CD14-positive monocyte (primary cell): ENCODE results near the gene DNAH14. TPM values are rescaled to one million over a fixed set of nuclear protein-coding genes. Genes with fewer than 3 reads are reported as not detected.

Experiments used
- DNase-seq, 3 donors: peaks; one replicate each; pipeline ENCODE4 v3.0.0-alpha.2; 2011 to 2022
- H2AFZ ChIP-seq: 2 replicates; pipeline ENCODE4 v1.6.0; 2012; ENCODE audit warnings: mild to moderate bottlenecking, low read depth, low read length, inconsistent platforms; ENCODE audit not compliant: insufficient read depth, poor library complexity, severe bottlenecking
- H3K27ac ChIP-seq, 2 donors: 1 replicate in 1 of 2; 2 replicates in 1 of 2; pipeline ENCODE4 v1.5.1; 2012 to 2013; ENCODE audit warnings: low read length in 2 of 2, control low read depth in 1 of 2, inconsistent platforms in 1 of 2, low read depth in 1 of 2, mild to moderate bottlenecking in 1 of 2
- H3K27me3 ChIP-seq, 2 donors: one replicate each; pipeline versions ENCODE4 v1.6.0 to v1.6.1; 2011 to 2013; ENCODE audit warnings: low read length in 2 of 2; ENCODE audit not compliant: control insufficient read depth in 2 of 2, insufficient read depth in 2 of 2
- H3K36me3 ChIP-seq, 2 donors: replicated peaks in 1 of 2; 1 replicate in 1 of 2; 2 replicates in 1 of 2; pipeline versions ENCODE4 v1.5.1 to v1.6.1; 2012 to 2013; ENCODE audit warnings: low read length in 2 of 2, control low read depth in 1 of 2, inconsistent platforms in 1 of 2, mild to moderate bottlenecking in 1 of 2; ENCODE audit not compliant: insufficient read depth in 2 of 2, control insufficient read depth in 1 of 2
- H3K4me1 ChIP-seq, 2 donors: 1 replicate in 1 of 2; 2 replicates in 1 of 2; pipeline versions ENCODE4 v1.5.1 to v1.6.1; 2012 to 2013; ENCODE audit warnings: low read length in 2 of 2, control low read depth in 1 of 2, inconsistent platforms in 1 of 2, mild to moderate bottlenecking in 1 of 2, moderate library complexity in 1 of 2; ENCODE audit not compliant: insufficient read depth in 2 of 2, control insufficient read depth in 1 of 2
- H3K4me2 ChIP-seq: replicated peaks from 2 replicates; pipeline ENCODE3; 2012; ENCODE audit warnings: low read length, moderate library complexity, mild to moderate bottlenecking; ENCODE audit not compliant: poor library complexity, severe bottlenecking; ENCODE audit errors: extremely low read depth
- H3K4me3 ChIP-seq, 3 experiments: fragments of 200-600 bp in 1 of 3; sonication (generic) in 1 of 3; replicated peaks in 1 of 3; 1 replicate in 2 of 3; 2 replicates in 1 of 3; pipeline ENCODE4 v1.5.1; 2011 to 2013; ENCODE audit warnings: low read length in 3 of 3, mild to moderate bottlenecking in 3 of 3, control low read depth in 2 of 3, low read depth in 2 of 3, inconsistent platforms in 1 of 3, moderate library complexity in 1 of 3
- H3K79me2 ChIP-seq: 2 replicates; pipeline ENCODE4 v1.6.0; 2012; ENCODE audit warnings: mild to moderate bottlenecking, control low read depth, inconsistent platforms, low read length, moderate library complexity; ENCODE audit not compliant: insufficient read depth
- H3K9ac ChIP-seq: 2 replicates; pipeline ENCODE4 v1.6.0; 2017; ENCODE audit warnings: low read length, mild to moderate bottlenecking; ENCODE audit not compliant: insufficient read depth, poor library complexity, severe bottlenecking
- H3K9me3 ChIP-seq, 2 donors: replicated peaks in 1 of 2; 1 replicate in 1 of 2; 2 replicates in 1 of 2; pipeline versions ENCODE4 v1.5.1 to v1.6.1; 2012 to 2013; ENCODE audit warnings: low read length in 2 of 2, control low read depth in 1 of 2; ENCODE audit not compliant: control insufficient read depth in 1 of 2, insufficient read depth in 1 of 2
- H4K20me1 ChIP-seq: 2 replicates; pipeline ENCODE4 v1.6.0; 2012; ENCODE audit warnings: mild to moderate bottlenecking, low read length, control low read depth, moderate library complexity; ENCODE audit not compliant: insufficient read depth
- H3K27ac Mint-ChIP-seq, 7 donors: one replicate each; pipeline ENCODE4 v1.8.0; 2020; ENCODE audit warnings: mild to moderate bottlenecking in 7 of 7, mixed read lengths in 7 of 7, moderate library complexity in 6 of 7, inconsistent platforms in 2 of 7
- H3K27me3 Mint-ChIP-seq, 3 donors: one replicate each; pipeline ENCODE4 v1.8.0; 2021 to 2022; ENCODE audit warnings: low read depth in 3 of 3, mild to moderate bottlenecking in 3 of 3, mixed read lengths in 3 of 3, moderate library complexity in 3 of 3, inconsistent platforms in 1 of 3
- H3K36me3 Mint-ChIP-seq, 2 donors: one replicate each; pipeline ENCODE4 v1.8.0; 2020; ENCODE audit warnings: mixed read lengths in 2 of 2, inconsistent platforms in 1 of 2, mild to moderate bottlenecking in 1 of 2
- H3K4me1 Mint-ChIP-seq: one replicate; pipeline ENCODE4 v1.8.0; 2020; ENCODE audit warnings: mild to moderate bottlenecking, mixed read lengths
- H3K4me3 Mint-ChIP-seq, 2 donors: one replicate each; pipeline ENCODE4 v1.8.0; 2020; ENCODE audit warnings: mild to moderate bottlenecking in 2 of 2, mixed read lengths in 2 of 2, moderate library complexity in 1 of 2
- H3K9me3 Mint-ChIP-seq, 7 donors: one replicate each; pipeline ENCODE4 v1.8.0; 2020 to 2022; ENCODE audit warnings: mixed read lengths in 7 of 7, mild to moderate bottlenecking in 6 of 7, moderate library complexity in 6 of 7, inconsistent platforms in 2 of 7
- WGBS: methylation state at CpG from one replicate; pipeline ENCODE4 v1.1.5; 2013; ENCODE audit warnings: missing lambda C conversion rate; ENCODE audit not compliant: insufficient coverage; 5-methylcytosine and 5-hydroxymethylcytosine counted together
- intact Hi-C, 2 donors: fragments of 100-400 bp; cut with micrococcal nuclease; formaldehyde crosslinking; loops; one replicate each; pipeline versions ENCODE4 v1.15.0 to v1.15.1; 2023
- polyA plus RNA-seq, 3 donors: library from polyadenylated mRNA; depleted of rRNA in 1 of 3; unstranded in 2 of 3; stranded (reverse) in 1 of 3; fragments of 300-500 nt in 2 of 3; fragments of >200 nt in 1 of 3; fragmentation: Illumina TruSeq in 2 of 3; gene quantifications; 1 replicate in 2 of 3; 2 replicates in 1 of 3; pipeline ENCODE4 v1.2.3, GENCODE V29; 2012 to 2021
- TF ChIP-seq, protein P1 (sequence below): fragments of 200-600 bp; IDR thresholded peaks from one replicate; pipeline ENCODE4 v1.8.0; 2022; ENCODE audit warnings: antibody characterized with exemption, mild to moderate bottlenecking

DNAH14 gene
- polyA plus RNA-seq, 3 donors = 0.83 TPM; not detected in 2

DNA sequence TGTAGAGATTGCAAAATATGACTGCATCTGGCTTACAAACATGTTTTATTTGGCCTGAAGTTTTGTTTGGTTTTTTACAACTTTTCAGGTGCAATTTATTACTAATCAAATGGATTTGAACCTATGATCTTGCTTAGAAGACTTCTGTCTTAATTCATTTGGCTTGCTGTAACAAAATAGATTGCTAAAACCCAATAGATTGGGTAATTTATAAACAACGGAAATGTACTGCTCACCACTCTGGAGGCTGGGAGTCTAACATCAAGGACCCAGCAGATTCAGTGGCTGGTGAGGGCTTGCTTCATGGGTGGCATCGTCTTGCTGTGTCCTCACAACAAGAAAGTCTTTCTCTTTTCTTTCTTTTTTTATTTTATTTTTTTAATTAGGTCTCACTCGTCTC is 425.4 kb downstream of the DNAH14 start:
- H3K36me3 Mint-ChIP-seq = no peaks in the 10 kb centered on the region
- no peak overlapping the region for H3K4me2 ChIP-seq
- intact Hi-C loops = no loop called here
- H3K4me1 ChIP-seq = peaks cover 0 to 5% of the 10 kb centered on the region in 2 donors
- no peak for DNase-seq
- no peaks in the 10 kb centered on the region for H3K27me3 Mint-ChIP-seq
- no peaks in the 10 kb centered on the region for H4K20me1 ChIP-seq
- no peak overlapping the region for H3K4me3 Mint-ChIP-seq
- no peak overlapping the region for H3K27ac ChIP-seq
- no peak overlapping the region for H3K9ac ChIP-seq
- no peaks in the 10 kb centered on the region for H3K27me3 ChIP-seq
- H3K9me3 ChIP-seq = no peaks in the 10 kb centered on the region
- H2AFZ ChIP-seq = no peak overlapping the region
- no peaks in the 10 kb centered on the region for H3K36me3 ChIP-seq
- peaks cover 9% of the 10 kb centered on the region for H3K4me1 Mint-ChIP-seq
- 50% methylated on average over 1 of the region's 3 CpGs for WGBS
- H3K27ac Mint-ChIP-seq = no peak overlapping the region
- TF ChIP-seq, protein P1, sequence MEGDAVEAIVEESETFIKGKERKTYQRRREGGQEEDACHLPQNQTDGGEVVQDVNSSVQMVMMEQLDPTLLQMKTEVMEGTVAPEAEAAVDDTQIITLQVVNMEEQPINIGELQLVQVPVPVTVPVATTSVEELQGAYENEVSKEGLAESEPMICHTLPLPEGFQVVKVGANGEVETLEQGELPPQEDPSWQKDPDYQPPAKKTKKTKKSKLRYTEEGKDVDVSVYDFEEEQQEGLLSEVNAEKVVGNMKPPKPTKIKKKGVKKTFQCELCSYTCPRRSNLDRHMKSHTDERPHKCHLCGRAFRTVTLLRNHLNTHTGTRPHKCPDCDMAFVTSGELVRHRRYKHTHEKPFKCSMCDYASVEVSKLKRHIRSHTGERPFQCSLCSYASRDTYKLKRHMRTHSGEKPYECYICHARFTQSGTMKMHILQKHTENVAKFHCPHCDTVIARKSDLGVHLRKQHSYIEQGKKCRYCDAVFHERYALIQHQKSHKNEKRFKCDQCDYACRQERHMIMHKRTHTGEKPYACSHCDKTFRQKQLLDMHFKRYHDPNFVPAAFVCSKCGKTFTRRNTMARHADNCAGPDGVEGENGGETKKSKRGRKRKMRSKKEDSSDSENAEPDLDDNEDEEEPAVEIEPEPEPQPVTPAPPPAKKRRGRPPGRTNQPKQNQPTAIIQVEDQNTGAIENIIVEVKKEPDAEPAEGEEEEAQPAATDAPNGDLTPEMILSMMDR = no peak
- no peaks in the 10 kb centered on the region for H3K79me2 ChIP-seq
- H3K9me3 Mint-ChIP-seq = peaks cover 0 to 3% (median 0%) of the 10 kb centered on the region in 7 donors
- no peak overlapping the region for H3K4me3 ChIP-seq

DNA sequence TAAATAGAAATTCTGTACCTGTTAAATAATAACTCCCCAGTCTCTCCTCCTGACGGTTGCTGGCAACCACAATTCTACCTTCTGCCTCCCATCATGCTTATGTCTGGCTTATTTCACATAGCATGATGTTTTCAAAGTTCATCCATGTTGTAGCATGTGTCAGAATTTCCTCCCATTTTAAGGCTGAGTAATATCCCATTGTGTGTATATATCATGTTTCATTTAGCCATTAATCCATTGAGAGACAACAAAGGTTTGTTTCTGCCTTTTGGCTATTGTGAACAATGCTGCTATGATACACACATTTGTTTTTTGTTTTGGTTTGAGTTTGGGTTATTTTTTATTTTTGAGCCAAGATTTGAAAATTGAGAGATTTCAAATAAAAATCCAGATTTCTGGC is 426.4 kb downstream of the DNAH14 start:
- Histone ChIP-seq H3K4me3 (no peak overlapping the region), H3K27ac (no peak overlapping the region), H3K36me3 (no peaks in the 10 kb centered on the region), H3K4me2 (no peak overlapping the region), H3K9ac (no peak overlapping the region), H2AFZ (no peak overlapping the region), H3K4me1 (peaks cover 0 to 5% of the 10 kb centered on the region in 2 donors), H3K79me2 (no peaks in the 10 kb centered on the region), H4K20me1 (no peaks in the 10 kb centered on the region), H3K9me3 (no peaks in the 10 kb centered on the region), H3K27me3 (no peaks in the 10 kb centered on the region)
- Mint-ChIP-seq H3K4me1 (peaks cover 9% of the 10 kb centered on the region), H3K27ac (peak overlapping the region in 1 of 7 donors; percentile 19), H3K36me3 (no peaks in the 10 kb centered on the region), H3K4me3 (no peak overlapping the region), H3K27me3 (no peaks in the 10 kb centered on the region), H3K9me3 (peaks cover 0 to 3% (median 0%) of the 10 kb centered on the region in 7 donors)
- intact Hi-C loops = no loop called here
- no peak for DNase-seq
- TF ChIP-seq, protein P1 = no peak
- no CpG with 5 or more reads among the region's 1 CpG for WGBS
